ENCODE measurements around the gene MEF2D.

MEF2D gene

DNA sequence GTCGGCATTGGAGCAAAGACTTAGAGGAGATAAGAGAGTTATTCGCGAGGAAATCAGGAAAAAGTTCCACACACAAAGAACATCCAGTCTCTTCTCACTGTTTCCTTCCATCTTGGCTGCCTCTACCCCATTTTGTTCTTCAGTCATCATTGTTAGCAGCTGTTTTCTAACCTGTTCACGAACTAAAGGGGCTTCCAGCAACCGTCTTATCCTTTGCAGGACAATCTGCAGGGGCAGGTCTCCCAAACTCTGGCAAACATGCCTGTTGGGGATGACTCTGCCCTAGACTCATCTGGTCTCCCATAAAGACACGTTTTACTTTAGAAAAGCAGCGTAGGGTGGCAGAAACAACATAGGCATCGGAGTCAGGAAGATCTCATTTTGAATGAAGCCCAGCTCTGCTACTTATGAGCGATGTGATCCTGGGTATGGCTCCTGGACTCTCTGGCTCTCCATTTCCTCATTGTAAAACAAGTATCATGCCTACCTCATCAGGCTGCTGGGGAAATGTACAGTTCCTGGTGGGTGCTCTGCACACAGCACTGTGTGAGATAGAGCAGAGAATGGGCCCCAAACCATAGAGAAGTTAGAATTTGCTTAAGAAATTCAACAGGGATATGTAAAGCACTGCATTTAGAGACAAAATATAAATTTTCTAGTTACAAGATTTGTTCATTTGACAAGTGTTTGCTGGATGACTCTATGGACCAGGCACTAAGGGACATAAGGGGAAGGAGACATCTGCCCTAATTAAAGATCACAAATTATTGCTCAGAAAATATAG lies 59.7 kb downstream of the MEF2D start:
- DNase-seq (ENCODE audit: low spot score): no peak

DNA sequence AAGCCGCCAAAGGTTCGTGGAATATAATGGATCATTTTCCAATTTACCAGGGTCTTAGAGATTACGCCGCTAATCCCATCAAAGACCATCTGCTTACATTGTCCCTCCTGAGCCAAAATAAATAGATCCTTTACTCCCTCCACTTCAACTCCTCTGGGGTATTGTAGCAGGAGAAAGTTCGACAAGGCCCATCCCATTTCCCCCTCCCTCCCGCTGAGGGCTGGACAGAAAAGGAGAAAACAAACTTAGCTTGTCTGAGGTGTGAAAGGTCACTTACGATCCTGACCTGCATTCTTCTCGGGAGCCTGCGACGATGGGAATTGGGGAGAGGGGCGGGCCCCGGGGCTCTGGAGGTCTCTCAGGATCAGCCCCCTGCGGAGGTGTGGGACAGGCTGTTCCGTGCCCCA lies 60.8 kb downstream of the MEF2D start:
- DNase-seq (ENCODE audit: low spot score): no peak

DNA sequence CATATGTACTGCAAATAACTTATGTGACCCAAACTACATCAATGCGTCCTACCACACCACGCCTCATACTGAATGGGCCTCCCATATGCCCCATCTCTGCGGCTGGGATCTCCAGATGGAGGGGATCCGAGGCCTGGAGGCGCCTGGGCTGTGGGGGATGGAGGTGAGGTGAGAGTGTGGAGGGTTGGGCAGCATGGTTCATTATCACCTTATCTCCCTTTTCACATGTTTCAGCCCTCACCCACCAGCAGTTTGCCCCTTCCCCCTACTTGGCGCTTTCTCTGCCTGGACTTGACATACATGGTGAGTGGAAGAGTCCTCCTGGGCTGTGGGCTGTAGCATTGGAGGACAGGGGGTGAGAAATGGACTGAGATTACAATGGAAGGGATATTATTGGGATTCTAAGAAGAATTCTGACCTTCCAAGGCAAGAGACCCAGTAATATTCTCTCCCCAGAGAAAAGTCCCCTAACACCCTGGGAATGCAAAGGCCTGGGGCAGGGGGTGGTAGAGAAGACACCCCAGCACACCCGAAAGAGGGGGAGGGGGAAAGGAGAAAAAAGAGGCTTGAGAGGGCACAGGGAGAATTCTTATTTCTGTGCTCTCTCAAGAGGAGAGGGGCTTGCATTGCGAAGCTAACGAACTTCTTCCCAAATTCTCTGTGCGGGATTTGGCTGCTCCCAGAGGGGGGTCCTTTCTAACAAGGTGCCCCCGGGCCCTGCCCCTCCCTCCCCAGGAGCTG lies 61.4 kb downstream of the MEF2D start:
- no peak for DNase-seq (ENCODE audit: low spot score)

DNA sequence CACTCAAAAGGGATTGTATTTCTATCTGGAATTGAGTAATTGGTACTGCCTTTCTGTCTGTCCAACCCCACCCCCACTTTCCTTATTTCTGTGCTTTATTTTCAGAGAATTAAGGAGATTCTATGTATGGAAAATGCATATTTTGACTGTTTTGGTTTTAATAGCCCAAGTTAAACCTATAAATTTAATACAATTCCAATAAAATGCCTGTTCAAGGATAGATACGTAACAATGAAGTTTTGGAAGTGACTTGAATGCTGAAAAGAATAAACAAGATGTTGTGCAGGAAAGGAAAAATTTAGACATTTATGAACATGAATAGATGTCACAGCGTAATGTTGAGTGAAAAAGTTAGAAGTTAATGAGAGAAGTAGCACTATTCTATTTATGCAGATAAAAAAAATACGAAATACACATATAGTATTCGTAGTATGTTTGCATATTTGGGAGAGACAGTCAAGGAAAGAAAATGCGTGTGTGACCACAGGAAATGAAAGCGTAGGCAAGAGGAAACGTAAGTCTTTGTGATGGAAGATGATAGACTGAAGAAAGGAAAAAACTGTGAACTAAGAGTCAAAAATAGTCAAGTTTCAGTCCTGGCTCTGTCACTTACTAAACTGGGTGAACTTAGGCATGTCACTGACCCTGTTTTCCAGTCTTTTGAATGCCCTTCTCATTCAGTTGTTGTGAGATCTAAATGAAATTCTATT lies 62.1 kb downstream of the MEF2D start:
- DNase-seq (ENCODE audit: low spot score): no peak

GRCh38 chr1:156437037-156437867 lies 63.3 kb downstream of the MEF2D start:
- DNase-seq (ENCODE audit: low spot score): no peak

DNA sequence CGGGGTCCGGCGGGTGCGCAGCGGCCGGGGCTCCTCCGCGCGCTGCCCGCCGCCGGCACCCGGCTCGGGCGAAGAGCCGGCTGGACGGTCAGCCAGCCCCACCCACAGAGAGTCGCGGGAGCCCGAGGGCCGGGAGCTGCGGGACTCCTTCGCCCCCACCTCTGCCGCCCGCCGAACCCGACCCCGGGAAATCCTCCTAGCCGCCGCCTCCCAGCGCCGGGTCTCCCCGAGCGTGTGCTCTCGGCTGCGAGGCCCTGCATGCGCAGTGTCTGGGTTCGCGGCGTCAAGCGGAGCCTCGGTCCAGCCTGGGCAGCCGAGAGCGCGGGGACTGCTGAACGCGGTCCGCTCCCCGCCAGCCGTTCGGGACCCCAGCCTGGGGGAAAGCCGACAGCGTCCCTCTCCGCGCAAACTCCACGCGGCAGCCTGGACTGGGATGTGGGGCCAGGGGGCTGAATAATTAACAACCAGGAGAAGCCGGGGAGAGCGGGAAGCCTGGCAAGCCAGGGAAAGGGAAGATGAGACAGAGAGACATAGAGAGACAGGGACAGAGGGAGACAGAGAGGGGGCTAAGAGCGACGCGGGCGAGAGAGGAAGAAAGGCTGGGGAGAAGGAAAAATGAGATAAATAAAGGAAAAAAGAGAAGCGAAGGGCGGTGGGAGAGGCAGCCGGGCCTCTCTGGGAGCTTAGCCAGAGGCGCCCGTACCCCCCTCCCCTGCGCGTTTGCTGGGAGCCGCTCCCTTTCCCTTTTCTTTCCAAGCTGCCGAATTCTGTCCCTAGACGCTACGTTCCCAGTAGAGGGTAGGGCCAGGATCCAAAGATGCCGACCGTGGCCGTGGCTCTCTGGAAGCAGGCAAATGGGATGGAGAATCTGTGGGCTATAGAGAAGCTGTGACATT lies 64.2 kb downstream of the MEF2D start:
- DNase-seq (ENCODE audit: low spot score): no peak

DNA sequence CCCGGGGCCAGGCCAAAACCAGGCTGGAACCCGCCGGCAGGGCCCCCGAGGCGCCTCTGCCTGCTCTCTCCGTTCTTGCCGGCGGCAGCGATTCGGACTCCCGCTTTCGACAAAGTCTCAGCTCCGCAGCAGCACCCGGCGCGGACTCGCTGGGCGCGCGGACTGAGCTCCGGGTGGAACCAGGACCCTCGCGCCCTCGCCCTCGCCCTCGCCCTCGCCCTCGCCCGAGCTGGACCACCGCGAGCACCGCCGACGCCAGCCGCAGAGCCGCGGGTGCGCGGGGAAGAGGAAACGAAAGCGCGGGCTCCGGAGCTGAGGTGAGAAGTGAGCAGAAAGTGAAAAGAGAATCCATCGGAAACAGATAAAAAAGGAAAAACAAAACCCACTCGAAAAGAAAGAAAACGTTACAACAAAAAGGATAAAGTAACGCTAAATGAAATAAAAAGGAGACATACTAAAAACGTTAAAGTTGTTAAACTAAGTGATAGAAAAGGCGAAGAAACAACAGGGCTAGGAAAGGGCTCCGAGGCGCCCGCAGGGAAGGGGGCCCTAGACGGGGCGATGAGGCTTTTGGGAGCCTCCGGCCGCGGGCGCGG lies 64.9 kb downstream of the MEF2D start:
- DNase-seq (ENCODE audit: low spot score): no peak

DNA sequence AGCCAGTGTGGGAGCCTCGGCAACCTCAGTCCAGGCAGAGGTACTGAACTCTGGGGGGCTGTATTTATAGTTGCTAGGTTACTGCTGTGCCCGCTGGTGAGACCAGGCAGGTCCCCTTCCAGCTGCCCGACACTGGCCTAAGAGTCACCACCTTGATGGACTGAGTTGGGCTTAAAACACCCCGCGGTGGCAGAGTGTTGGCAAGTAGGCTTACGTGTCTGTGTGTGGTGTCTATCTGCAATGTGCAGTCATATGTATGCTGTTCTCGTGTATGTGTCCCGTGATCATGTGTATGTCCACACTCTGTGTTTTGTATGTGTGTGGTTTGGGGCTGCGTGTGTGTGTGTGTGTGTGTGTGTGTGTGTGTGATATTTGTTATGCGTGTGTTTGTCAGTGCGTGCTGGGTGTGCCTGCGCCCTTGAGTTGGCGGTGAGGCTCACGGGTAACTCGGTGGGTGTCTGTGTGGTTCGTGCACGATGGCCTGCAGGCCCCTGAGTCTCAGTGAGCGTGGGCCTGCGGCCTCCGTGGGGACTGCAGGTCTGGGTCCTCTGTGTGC lies 65.5 kb downstream of the MEF2D start:
- DNase-seq (ENCODE audit: low spot score): no peak

DNA sequence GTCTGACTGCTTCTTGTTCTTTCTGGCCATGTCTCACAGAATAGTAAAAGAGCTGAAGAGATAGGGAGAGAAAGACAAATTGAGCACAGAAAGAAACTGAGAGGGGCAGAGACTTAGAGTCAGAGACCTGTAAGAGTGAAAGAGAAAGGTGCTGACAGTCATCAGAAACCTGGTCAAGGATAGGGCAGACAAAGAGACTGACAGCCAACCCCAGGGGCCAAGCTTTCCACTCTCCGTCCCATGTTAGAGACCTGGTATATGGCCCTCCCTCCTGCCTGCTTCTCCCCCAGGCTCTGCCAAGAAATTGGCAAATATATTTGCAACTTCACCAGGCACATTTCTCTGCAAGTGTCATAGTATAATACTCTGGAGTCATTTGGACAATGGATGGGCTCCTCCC lies 67.0 kb downstream of the MEF2D start:
- DNase-seq (ENCODE audit: low spot score): no peak

- no peak for DNase-seq (ENCODE audit: low spot score)
These were observed 67.5 kb downstream of the MEF2D start for GRCh38 chr1:156433032-156433431.

- no peak for DNase-seq (ENCODE audit: low spot score)
These were observed 67.9 kb downstream of the MEF2D start for GRCh38 chr1:156432669-156433018.

- DNase-seq (ENCODE audit: low spot score): no peak
These were observed 68.6 kb downstream of the MEF2D start for GRCh38 chr1:156431769-156432668.

- no peak for DNase-seq (ENCODE audit: low spot score)
These were observed 69.2 kb downstream of the MEF2D start for GRCh38 chr1:156431366-156431765.

DNA sequence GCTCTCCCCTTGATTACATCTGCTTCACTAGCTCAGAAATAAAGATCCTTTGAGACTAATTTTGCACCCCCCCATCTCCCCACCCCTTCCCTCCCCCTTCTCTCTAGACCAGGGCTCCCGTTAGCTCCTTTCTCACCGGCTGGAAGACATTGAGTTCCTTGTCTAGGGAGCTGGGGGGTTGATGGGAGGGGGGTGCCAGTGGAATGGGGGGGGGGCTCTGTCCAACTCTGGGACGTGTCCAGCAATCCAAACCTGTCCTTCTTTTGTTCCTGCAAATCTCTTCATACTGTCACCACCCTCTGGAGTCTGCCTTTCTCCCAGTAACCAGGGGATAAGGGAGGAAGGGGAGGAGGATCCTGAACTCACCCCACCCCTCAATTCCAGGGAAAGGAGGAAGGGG lies 69.7 kb downstream of the MEF2D start:
- no peak for DNase-seq (ENCODE audit: low spot score)

DNA sequence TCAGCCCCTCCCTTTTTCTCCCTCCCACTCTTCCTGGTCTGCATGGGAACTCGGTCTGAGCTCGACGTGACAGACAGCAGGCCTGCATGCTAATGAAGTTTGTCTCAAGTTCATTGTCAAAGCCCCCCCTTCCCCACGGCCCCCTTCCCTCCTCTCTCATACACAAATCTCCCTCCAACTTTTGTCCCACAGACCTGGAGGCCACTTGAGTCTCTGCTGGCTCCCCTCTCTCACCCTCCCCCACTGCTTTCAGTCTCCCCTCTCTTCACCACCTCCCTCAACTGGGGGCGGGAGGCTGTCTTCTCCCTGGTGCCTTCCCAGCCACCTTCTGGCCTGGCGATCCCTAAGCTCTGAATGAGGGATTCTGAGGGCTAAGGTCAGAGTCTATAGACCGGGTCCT lies 70.3 kb downstream of the MEF2D start:
- no peak for DNase-seq (ENCODE audit: low spot score)

DNA sequence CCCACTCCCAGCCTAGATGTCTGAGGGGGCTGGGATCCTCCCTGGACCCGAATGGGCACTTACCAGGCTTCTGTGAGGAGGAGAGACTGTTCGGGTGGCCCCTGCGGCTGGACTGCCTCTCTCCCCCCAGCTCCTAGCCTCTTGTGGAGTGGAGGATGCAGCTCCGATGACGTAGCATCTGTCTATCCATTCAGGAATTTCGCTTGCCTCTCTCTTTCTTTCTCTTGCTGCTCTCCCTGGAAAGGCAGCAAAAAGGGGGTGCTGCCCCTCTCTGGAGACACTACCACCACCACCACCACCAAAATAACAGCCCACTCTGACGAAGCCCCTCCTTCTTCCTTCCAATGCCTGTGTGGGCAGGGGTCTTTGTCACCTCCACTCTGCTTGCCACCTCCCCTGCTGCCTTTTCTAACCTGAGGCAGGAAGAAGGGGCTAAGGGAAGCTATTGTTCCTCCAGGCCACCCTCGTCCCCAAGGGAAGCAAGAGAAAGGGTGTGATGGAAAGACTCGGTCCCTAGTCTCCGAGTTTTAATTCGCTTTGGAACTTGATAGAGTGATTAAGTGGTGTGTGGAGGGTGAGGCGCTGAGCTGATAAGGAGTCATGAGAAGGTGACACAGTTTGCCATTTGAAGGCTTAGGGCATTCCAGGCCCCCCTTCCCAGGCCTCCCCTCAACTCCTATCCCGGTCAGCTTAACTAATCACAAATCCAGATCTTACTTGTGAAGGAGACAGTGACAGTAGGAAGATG lies 71.1 kb downstream of the MEF2D start:
- no peak for DNase-seq (ENCODE audit: low spot score)

DNA sequence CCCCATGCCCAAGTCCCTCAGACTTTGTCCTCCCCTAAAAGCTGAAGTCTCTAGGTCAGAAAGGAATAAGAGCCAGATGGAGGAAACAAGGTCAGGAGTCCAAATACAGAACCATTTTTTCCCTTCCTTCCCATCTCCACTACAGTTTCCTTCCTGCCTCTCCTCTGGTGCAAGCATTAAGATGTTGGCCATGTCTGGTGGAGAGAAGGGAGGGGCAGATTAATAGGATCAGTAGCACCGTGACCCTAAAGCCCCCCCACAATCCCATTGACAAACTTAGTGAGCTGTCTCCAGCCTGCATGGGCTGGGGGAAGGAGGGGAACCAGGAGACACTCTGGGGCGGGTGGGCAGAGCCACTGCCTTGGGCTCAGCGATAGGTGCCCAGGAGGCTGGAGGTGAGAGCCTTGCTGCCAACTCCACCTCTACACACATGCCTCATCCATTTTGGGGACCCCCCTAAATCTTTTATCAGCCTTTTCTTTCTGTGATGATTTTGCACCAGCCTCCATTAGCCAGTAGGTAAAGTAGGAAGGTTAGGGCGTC lies 71.8 kb downstream of the MEF2D start:
- DNase-seq (ENCODE audit: low spot score): no peak

DNA sequence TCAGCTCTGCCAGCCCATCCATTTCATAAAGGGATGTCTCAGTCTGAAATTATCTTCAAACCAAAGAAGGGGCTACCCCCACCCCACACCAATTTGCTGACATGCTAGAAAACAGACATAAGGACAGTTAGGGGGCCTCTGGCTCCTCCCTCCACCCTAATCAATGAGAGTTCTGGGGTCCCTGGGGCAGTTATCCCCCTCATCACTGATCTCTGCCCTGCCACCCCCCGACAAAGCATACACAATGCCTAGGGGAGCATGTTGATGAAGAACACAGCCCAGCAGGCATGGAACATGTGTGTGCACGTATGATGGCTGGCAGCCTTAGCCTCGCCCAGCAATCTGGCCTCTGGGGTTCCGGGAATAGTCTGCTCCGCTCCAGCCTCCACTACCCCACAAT lies 72.6 kb downstream of the MEF2D start:
- no peak for DNase-seq (ENCODE audit: low spot score)

Data from kidney capillary endothelial cell (primary cell).